T-helper 22 cell (primary cell): ENCODE measurements around the gene QTRT2.
A peak's percentile ranks its signal among the peaks of the same experiment; 100 is the strongest.

Experiments used
- DNase-seq: peaks from one replicate; pipeline ENCODE4 v3.0.0-alpha.2; 2020; ENCODE audit warnings: low read depth

QTRT2 gene

DNA sequence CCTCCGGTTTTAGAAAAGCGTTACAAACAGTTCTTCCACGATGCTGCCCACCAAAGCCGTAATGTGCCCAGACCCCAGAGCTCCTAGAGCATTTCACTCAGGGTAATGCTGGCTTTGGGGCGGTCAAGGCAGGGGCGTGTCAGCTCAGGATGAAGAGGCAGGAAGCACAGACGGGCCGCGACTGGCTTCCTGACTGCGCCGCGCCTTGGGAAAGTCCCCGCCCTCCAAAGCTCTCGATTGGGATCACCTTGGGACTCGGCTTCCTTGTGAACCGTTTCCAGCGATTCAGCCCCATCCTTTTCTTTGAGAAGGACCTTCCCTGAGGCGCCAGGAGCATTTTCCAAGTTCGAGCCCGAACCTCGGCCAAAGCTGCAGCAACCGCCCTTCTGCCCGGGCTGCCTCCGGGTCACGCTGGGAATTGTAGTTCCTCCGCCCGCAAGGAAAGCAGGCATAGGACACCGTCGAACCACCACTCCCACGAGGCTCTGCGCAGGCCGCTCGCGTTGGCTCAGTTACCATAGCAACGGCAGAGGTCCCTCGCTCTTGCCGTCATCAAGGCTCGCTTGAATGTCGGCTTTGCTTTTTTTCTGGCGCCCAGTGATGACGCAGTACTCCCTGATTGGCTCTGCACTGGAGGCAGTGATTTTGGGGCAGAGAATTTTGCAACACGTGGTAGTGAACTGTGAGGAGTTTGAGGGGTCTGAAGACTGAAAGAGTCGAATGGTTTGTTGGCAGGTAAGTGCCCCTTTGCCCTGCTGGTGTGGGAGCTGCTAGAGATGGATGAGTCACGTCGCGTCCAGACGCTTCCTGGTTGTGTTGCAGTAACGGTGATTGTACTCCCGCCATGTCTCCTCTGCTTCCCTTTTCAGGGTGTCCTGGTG lies at the start of gene QTRT2, which contains the start of gene CCDC191:
Gene QTRT2, plus strand, starts transcription at position 608 of the 881 bp plus-strand sequence. CDS start 8,521 bp downstream, outside the sequence.
Gene CCDC191, minus strand, starts transcription at position 397 of the 881 bp plus-strand sequence. Its CDS starts 60 bp downstream, at position 337.
- DNase-seq: peak; percentile 99

DNA sequence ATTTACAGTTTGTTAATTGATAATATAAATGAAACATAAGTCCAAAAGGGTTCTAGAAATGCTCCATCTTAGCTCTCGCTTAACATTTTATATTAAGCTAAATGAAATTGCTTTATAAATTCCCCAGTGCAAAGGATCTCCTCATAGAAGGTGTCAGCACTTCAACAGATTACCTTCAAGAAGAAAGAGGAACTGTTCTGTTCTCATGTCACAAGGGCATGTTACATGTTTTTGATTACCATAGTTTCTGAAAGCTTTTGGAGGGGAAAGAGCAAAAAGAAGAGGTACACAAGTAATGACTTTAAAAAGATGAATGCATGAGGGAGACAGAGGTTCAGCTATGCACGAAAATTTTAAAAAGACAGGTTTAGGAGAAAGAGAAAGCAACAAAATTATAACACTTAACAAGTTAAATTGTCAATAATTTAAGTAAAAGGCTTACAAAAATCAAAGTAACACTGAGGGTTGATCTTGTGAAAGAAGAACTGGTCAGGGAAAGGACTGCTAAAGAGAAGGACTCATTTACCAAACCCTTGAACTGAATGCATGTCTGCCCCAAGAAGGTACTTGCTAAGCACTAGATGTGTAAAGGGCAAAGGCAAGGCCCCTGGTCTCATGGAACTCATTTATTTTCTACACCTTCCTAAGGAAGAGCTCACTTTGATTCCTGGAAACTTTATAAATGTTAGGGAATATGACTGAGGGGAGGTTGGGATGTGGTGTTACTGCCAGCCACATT lies 45.3 kb upstream of the QTRT2 start:
- DNase-seq: no peak

DNA sequence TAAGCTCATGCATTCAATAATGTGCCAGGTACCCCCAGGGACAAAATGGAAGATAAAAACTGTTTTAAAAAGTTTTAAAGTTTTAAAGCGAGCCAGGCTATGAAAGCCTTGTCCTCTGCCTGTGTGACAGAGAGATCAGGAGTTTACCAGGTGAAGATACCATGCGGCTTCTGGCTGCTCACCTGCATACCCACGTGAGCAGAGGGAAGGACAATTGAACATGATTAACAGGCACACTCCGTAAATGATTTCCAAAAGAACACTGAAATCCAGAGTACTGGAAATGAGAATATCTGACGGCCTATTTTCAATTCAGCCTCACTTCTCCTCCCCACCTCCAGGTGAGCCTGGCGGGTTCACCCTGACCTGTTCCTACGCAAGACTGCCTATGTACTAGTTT lies 42.3 kb upstream of the QTRT2 start:
- no peak for DNase-seq

DNA sequence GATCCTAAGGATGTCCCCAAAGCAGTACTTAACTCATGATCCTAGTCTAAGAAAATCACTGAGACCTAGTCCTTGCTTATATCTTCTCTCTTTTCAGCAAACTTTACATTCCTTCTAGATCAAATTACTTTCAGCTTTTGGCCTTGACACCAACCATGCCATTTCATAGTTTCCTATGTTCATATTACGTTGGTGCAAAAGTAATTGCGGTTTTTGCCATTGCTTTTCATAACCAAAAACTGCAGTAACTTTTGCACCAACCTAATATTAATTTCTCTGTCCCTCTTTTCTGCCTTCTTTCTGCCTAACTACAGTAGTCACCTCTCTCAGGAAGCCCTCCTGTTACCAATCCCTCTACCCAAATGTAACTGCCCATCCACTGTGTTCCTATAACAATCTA lies 37.1 kb upstream of the QTRT2 start:
- no peak for DNase-seq

DNA sequence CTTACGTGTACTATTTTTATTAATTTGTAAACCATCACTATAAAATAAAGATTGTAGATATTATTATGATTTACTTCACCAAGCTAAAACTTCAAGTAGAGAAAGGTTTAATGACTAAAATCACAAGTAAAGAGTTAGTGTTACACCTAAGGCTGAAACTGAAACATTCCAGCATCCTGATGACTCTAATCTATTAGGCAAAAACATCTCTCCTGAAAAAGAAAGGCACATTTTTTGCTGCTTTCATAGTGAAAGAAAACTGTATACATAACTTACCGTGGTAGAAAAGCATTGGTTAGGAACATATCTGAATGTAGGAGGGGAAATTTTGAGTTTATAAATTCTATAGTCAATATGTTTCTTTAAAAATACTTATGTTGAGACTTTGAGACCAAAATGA lies 35.6 kb upstream of the QTRT2 start:
- no peak for DNase-seq

DNA sequence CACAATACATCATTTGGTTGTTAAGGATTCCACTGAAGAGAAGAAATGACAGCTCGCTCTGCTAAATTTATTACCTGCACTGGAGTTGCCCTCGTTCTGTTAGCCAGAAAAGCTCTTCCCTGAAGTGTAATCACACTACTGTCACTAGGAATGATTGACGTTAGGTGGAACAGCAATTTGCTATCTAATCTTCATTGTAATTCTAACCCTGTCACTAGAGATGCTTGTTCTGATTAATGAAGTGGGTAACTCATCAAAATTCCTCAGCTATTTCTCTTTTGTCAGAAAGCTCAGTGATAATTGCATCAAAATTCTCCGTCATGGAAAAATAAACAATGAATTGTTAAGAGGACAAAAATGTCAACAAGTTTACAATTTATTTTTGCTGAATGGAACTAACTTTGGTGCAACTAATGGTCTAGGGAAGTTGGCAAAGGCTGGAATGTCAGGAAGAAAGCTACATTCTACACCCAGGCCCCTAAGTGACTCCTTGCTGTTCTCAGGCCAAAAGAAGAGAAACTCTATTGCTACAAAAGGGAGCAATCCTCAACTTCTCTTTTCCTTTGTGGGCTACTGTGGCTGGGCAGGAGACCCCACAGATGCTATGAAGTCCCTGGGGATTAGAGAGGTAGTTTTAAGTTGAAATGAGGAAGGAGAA lies 34.3 kb upstream of the QTRT2 start:
- DNase-seq: no peak

DNA sequence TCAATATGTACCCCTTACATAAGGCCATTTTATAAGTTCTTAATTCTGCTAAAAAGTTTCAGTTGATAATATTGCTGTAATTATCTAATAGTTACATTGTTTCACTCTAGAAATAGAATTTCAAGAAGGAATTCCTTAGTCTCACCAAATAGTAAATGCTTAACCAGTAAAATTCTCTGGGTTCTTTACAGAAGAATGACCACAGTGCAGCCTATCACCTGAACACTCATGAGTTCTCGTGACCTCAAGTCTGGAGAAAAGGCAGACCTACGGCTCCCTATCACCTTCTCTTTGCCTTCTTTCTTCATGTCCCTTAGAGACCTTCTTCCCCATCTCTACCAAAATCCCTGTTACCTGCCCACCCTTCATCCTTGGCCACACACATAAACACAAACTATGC lies 31.1 kb upstream of the QTRT2 start:
- DNase-seq: no peak

DNA sequence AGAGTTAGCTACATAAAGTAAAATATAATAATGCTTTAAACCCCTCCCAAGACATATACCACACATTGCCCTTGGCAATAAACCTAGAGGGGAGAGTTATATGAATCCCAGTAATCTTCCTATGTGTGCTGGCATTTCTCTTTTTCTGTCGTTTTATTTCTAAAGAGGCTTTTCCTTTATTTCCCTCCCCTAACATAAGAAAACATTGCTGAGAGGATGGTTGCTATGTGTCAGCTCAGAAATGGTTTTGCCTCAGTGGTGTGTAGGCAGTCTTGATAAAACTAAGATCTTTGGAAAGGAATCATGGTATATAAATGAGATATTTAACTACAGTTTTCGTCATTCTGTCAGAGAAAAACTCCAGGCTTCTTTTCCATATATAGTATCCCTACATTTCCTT lies 30.2 kb upstream of the QTRT2 start:
- no peak for DNase-seq

DNA sequence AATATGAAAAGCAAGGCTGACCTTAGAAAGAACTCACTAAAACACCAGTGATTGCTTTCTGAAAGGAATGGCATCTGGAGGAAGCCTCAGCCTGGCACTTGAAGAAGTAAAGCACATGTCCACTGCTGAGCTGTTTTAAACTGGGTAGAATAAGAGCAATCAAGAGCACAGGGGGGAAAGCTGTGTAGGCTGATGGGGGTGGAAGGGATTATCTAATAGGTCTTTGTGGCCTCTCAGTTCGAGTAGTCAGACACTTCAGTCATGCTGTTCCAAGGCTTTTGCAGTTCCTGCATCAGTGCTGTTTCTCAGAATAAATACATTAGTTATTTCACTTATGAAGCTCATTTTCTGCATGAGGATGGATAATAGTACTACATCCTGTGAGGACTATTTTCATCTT lies 22.8 kb upstream of the QTRT2 start:
- DNase-seq: no peak

DNA sequence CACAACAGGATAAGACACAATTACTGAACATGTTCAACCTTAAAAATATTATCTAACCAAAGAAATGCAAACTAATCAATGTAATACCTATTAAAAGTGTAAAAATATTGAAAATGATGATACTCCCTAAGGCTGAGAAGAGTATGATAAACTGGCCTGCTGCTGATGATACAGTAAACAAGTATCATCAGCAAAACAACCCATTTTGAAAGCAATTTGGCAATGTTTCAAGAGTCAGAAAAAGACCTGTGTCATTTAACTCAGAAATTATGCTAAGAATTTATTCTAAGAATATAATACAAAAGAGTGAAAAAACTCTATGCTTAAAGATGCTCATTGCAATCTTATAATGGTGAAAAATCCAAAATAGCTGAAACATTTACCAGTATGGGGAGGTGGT lies 22.3 kb upstream of the QTRT2 start:
- DNase-seq: no peak

DNA sequence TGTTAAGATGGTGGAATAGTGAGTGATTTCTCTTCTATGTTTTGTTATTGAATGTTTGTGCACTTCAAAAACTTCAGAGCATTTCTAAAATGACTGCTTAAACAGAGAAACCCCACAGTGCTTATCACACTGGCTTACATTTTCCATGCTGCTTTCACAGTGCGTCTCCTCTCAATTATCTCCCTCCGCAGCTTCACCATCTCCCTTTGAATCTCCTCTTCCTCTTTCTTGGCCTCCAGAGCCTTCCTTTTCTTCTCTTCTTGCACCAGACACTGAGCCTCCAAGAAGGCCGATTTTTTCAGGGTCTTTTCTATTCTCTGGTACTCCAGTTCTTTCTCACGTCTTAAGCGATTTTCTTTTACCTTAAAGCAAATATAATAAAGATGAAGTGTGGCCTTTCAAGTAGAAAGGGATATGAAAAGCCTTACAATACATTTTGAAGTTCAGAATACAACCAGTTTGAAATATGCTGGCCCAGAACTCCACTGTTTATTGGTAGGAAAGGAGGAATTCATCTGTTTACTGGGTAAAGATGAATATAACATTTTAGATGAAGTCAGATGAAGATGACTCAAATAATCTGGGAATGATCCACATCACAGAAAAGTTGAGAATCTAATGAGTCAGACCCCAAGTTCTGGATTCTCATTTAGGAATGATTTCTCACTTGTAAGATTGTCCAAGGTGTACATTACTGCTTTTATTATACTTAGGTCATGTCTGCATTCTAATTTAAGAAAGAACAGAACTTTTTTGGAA lies 21.6 kb upstream of the QTRT2 start:
- no peak for DNase-seq

DNA sequence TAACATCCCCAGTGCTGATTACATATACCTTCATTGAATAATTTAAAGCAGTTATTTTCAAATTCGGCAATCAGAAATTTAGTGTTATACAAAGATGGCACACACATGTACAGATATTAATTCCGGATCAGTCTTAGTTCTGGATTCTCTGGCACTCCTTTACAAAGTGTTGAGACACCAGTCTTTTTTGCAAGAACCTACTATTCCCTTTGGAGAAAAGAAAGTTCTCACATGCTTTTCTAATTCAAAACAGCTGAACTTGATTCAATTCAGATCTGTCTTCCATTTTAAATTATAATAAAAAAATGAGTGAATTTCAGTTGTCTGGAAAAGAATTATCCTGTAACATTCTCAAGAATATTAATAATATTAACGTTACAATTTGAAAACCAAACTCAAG lies 20.6 kb upstream of the QTRT2 start:
- no peak for DNase-seq

DNA sequence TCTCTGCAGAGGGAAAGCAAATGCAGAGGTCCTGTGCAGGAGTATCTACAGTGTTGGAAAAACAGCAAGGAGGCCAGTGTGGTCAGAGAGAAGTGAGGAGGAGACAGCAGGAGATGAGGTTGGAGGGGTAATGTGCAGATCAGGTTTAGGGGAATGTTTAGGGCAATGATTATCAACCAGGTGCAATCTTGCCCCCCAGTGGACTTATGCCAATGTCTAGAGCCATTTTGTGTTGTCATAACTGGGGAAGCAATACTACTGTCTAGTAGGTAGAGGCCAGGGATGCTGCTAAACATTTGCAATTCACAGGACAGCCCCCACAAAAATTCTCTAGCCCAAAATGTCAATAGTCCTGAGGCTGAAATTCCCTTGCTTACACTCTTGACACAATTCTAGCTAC lies 13.3 kb upstream of the QTRT2 start:
- DNase-seq: no peak

DNA sequence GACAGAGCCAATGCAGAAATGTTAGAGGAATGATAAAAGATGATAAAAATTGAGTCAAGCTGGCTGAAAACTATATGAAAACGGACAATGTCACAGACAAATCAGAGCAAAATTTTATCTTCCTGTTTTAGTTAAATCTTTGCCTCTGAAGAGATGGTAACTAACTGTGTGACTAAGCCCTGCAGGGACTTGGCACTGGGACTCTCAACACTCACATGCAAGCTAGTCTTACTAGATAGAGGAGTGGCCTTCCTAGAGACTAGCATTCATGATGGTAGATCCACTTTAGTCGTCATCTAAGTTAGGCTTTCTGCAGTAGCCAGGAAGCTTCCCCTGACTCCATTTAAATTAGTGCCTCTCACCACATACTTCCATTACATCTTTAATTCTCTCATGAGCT lies 4.3 kb upstream of the QTRT2 start:
- DNase-seq: no peak

DNA sequence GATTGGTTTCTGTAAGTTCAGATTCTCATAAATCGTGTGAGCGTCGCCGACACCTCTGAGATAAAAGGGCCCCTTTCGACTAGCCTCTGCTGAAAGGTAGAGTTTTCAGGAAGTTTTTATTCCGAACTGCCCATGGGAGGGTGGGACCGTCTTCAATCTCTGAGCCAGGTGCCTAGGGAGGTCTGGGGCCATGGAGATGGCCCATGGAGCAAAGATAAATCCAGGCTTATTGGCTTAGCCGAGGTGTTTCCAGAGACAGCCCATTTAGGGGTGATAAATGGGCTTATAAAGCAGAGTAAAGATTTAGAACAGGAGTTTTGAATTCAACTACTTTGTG lies 442 bp downstream of the QTRT2 start:
- DNase-seq: no peak

DNA sequence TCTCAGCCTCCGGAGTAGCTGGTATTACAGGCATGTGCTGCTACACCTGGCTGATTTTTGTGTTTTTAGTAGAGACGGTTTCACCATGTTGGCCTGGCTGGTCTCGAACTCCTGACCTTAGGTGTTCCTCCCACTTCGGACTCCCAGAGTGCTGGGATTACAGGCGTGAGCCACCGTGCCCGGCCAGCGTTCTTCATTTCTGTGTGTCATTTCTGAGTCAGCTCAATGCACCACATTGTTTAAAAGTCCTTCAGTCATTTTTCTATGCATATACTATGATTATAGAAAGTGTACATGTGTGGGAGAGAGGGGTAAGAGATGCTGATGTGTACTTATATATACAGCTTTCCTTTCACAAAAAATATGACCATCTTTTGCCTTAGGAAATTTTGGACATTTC lies 2.1 kb downstream of the QTRT2 start:
- no peak for DNase-seq

DNA sequence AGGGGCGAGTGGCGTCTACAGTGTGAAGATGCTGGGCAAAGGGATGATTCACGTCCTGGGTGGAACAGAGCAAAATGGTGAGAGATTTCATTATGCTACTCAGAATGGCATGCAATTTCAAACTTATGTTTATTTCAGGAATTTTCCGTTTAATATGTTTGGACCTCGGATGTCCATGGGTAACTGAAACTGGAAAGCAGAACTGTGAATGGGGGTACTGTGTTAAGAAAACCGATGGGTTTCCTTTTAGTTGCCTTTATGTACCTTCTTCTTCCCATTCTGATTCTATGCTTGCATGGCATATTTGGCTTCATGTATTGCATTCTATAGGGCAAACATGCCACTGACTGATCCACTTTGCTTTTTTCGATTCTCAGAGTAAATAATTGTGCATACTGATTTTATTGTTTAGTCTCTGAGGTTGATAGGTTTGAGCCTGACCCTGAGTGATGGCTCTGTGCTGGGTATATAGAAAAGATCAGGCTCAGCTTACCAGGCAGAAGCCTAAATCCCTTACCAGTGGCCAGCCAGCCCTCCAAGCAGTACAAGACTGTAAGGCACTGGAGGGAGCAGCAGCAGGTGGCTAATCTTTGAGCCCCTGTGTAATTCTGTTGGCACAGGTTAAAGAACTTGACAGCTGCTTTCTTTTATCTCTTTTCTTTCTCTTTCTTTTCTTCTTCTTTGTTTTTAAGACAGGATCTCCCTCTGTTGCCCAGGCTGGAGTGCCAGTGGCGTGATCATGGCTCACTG lies 4.5 kb downstream of the QTRT2 start:
- DNase-seq: no peak

DNA sequence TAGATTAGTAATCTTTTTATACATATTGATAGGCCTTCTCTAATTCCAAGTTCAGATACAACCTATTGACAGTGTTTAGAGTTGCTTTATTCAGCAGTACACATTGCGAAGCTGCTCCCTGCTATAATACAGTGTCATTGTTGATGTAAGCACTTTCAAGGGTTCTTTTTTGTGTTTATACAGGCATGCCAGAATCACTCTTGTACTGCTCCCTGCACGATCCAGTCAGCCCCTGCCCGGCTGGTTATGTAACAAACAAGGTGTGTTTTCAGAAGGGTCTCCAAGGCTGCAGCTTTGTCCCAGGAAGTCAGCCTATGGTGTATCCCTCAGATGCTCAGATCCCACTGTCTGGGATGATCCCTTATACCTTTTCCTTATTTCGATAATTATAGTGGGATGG lies 11.3 kb downstream of the QTRT2 start:
- DNase-seq: no peak

DNA sequence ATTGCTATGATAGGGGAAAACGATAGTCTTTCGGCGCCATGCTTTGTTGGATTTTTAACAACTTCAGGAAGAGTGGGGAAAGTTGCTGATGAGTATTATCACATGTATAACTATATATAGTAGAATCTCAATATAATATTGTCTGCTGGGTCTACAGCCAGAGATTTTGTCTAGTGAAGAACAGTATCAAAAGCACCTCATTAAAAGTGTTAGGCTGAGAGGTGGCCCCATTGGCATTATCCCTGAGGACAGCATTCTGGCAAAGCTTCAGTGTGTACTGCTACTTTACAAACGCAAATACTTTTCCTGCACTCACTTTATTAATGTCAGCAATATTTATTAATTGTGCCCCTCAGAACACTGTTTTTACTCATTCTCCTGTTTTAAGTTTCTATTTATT lies 11.8 kb downstream of the QTRT2 start:
- no peak for DNase-seq

DNA sequence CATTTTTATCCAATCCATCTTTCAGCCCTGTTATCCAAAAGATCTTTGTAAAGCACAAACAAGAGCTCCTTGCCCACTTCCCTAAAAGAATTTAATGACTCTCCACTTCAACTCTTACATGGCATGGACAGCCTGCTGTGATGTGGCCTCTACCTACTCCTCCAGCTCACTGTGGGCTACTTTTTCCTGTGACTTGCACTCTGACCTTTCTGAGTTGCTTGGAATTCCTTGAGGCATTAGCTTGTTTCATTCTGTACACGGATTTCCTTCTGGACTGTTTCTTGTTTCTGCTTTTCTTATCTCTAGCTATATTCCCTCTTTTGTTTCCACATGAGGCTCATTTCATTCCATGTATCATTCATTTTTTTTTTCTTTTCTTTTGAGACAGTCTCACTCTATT lies 15.2 kb downstream of the QTRT2 start:
- no peak for DNase-seq

DNA sequence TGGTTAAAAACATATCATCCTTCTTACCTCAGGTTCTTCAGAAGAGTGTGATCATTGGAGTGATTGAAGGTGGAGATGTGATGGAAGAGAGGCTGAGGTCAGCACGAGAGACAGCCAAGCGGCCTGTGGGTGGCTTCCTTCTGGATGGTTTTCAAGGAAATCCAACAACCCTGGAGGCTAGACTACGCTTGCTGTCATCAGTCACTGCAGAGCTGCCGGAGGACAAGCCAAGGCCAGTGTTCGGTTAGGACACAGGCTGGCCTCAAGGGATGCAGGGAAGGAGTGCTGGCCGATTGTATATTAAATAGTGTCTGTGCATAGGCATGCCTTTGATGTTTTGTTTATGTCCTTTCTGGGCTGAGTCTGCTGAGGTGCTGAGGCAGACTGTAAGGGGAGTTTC lies 20.2 kb downstream of the QTRT2 start:
- DNase-seq: no peak

DNA sequence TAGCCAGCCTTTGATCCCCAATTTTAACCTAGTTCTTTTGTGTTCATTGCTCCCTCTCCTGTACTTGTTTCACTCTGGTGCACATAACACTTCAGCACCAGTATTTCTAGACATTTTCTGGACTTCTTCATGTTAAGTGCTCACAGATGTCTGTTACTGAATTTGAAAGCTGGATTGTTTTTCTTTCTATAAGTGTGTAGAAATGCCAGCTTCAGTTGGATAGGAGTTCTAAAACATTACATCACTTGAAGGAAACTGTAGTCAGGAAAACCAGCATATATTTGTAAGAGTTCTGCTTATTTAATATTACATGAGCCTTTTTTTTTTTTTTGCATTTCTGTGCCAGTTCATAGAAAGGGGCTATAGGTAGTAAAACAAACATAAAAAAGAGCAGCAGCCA lies 21.6 kb downstream of the QTRT2 start:
- no peak for DNase-seq
